Activated T-cell treated with anti-CD3 and anti-CD28 coated beads for 4 hours (primary cell): ENCODE data around the gene KLHL3.
A peak's percentile ranks its signal among the peaks of the same experiment; 100 is the strongest.

Source experiments
- DNase-seq: peaks from one replicate; pipeline ENCODE4 v3.0.0-alpha.2; 2020

KLHL3 gene

GRCh38 chr5:137743031-137743640 lies 7.2 kb upstream of the KLHL3 start:
- DNase-seq: peak; percentile 56

GRCh38 chr5:137741718-137742117 lies 5.8 kb upstream of the KLHL3 start:
- DNase-seq: no peak

GRCh38 chr5:137739737-137740136 lies 3.8 kb upstream of the KLHL3 start:
- DNase-seq: no peak

GRCh38 chr5:137738947-137739346 lies 3.1 kb upstream of the KLHL3 start:
- no peak for DNase-seq

- no peak for DNase-seq
These were observed 1.7 kb upstream of the KLHL3 start for GRCh38 chr5:137737349-137738131.

- no peak for DNase-seq
These were observed 607 bp upstream of the KLHL3 start for GRCh38 chr5:137736496-137736895.

- no peak for DNase-seq
These were observed 831 bp downstream of the KLHL3 start for GRCh38 chr5:137734962-137735554.

GRCh38 chr5:137734331-137734730 lies 1.6 kb downstream of the KLHL3 start:
- no peak for DNase-seq

- no peak for DNase-seq
These were observed 2.0 kb downstream of the KLHL3 start for GRCh38 chr5:137733922-137734321.

GRCh38 chr5:137733006-137733405 lies 2.9 kb downstream of the KLHL3 start:
- no peak for DNase-seq

GRCh38 chr5:137731176-137731575 lies 4.7 kb downstream of the KLHL3 start:
- no peak for DNase-seq

- DNase-seq: no peak
These were observed 5.6 kb downstream of the KLHL3 start for GRCh38 chr5:137730336-137730735.

- no peak for DNase-seq
These were observed 7.8 kb downstream of the KLHL3 start for GRCh38 chr5:137728048-137728447.

GRCh38 chr5:137727623-137728022 lies 8.3 kb downstream of the KLHL3 start:
- no peak for DNase-seq

GRCh38 chr5:137724251-137724650 lies 11.6 kb downstream of the KLHL3 start:
- DNase-seq: no peak

- no peak for DNase-seq
These were observed 17.3 kb downstream of the KLHL3 start for GRCh38 chr5:137718611-137719010.

GRCh38 chr5:137716337-137716736 lies 19.6 kb downstream of the KLHL3 start:
- DNase-seq: no peak

GRCh38 chr5:137715456-137715855 lies 20.4 kb downstream of the KLHL3 start:
- DNase-seq: no peak

- DNase-seq: no peak
These were observed 20.9 kb downstream of the KLHL3 start for GRCh38 chr5:137714946-137715345.

- no peak for DNase-seq
These were observed 21.4 kb downstream of the KLHL3 start for GRCh38 chr5:137714494-137714893.

- no peak for DNase-seq
These were observed 23.7 kb downstream of the KLHL3 start for GRCh38 chr5:137712139-137712667.

GRCh38 chr5:137710086-137710485 lies 25.8 kb downstream of the KLHL3 start:
- DNase-seq: no peak

- no peak for DNase-seq
These were observed 26.9 kb downstream of the KLHL3 start for GRCh38 chr5:137708796-137709559.
